ENCODE data around the gene TRAPPC5. TPM values are rescaled to one million over a fixed set of nuclear protein-coding genes. Genes with fewer than 3 reads are reported as not detected.

TRAPPC5 gene
- total RNA-seq, 1 donor from 2014 or later, result 110 TPM

GRCh38 chr19:7676376-7676775 lies 4.3 kb upstream of the TRAPPC5 start:
- H3K9me3 Mint-ChIP-seq (ENCODE audit: unreplicated experiment), result peaks cover 9% of the 10 kb centered on the region
- Histone ChIP-seq H3K9me3 (ENCODE audit: insufficient read depth, low read depth, low read length) (no peaks in the 10 kb centered on the region), H3K9ac (ENCODE audit: low read length) (no peak overlapping the region), H3K27me3 (ENCODE audit: insufficient read depth, low read length) (peaks cover 5% of the 10 kb centered on the region), H3K4me1 (ENCODE audit: insufficient read depth, low read length) (no peaks in the 10 kb centered on the region), H4K20me1 (ENCODE audit: insufficient read depth, low read length) (no peaks in the 10 kb centered on the region), H3K4me3 (ENCODE audit: insufficient read depth, low read depth, low read length) (no peak overlapping the region), H3K36me3 (ENCODE audit: insufficient read depth, low read length) (no peaks in the 10 kb centered on the region), H3K27ac (ENCODE audit: low read depth, low read length) (no peak overlapping the region), H3K79me2 (ENCODE audit: insufficient read depth, low read length) (peaks cover 7% of the 10 kb centered on the region), H3K4me2 (ENCODE audit: low read length) (no peak overlapping the region), H2AFZ (ENCODE audit: low read depth, low read length) (no peak overlapping the region)
- peaks cover 60% of the 10 kb centered on the region for H3K27me3 Mint-ChIP-seq (ENCODE audit: low read depth, unreplicated experiment)
- DNase-seq (ENCODE audit: low read depth), result no peak
- no peak for FAIRE-seq
- no peak for TF ChIP-seq CTCF (IDR thresholded peaks at IDR 0.05; ENCODE audit: insufficient read depth, low read depth, low read length)
- no peak for TF ChIP-seq EZH2 (IDR thresholded peaks at IDR 0.05; ENCODE audit: insufficient read depth, low read length)
- peaks cover 2% of the 10 kb centered on the region for H3K36me3 Mint-ChIP-seq (ENCODE audit: low read depth, unreplicated experiment)
- no peaks in the 10 kb centered on the region for H3K4me1 Mint-ChIP-seq (ENCODE audit: low read depth, unreplicated experiment)
- no peak overlapping the region for H3K27ac Mint-ChIP-seq (ENCODE audit: unreplicated experiment)
- no peak overlapping the region for H3K4me3 Mint-ChIP-seq (ENCODE audit: unreplicated experiment)

- Mint-ChIP-seq H3K36me3 (ENCODE audit: low read depth, unreplicated experiment) (peaks cover 2% of the 10 kb centered on the region), H3K4me1 (ENCODE audit: low read depth, unreplicated experiment) (no peaks in the 10 kb centered on the region), H3K27ac (ENCODE audit: unreplicated experiment) (no peak within 1 kb of the TSS), H3K4me3 (ENCODE audit: unreplicated experiment) (no peak within 1 kb of the TSS), H3K27me3 (ENCODE audit: low read depth, unreplicated experiment) (peaks cover 56% of the 10 kb centered on the region), H3K9me3 (ENCODE audit: unreplicated experiment) (peaks cover 9% of the 10 kb centered on the region)
- Histone ChIP-seq H4K20me1 (ENCODE audit: insufficient read depth, low read length) (peaks cover 2% of the 10 kb centered on the region), H3K9me3 (ENCODE audit: insufficient read depth, low read depth, low read length) (no peaks in the 10 kb centered on the region), H3K36me3 (ENCODE audit: insufficient read depth, low read length) (no peaks in the 10 kb centered on the region), H3K4me2 (ENCODE audit: low read length) (no peak within 1 kb of the TSS), H3K9ac (ENCODE audit: low read length) (no peak within 1 kb of the TSS), H3K4me1 (ENCODE audit: insufficient read depth, low read length) (peaks cover 5% of the 10 kb centered on the region), H3K4me3 (ENCODE audit: insufficient read depth, low read depth, low read length) (no peak within 1 kb of the TSS), H2AFZ (ENCODE audit: low read depth, low read length) (no peak within 1 kb of the TSS), H3K79me2 (ENCODE audit: insufficient read depth, low read length) (peaks cover 12% of the 10 kb centered on the region), H3K27me3 (ENCODE audit: insufficient read depth, low read length) (peaks cover 5% of the 10 kb centered on the region), H3K27ac (ENCODE audit: low read depth, low read length) (no peak within 1 kb of the TSS)
- TF ChIP-seq CTCF (IDR thresholded peaks at IDR 0.05; ENCODE audit: insufficient read depth, low read depth, low read length) (no peak), EZH2 (IDR thresholded peaks at IDR 0.05; ENCODE audit: insufficient read depth, low read length) (no peak)
- DNase-seq (ENCODE audit: low read depth) (no peak), FAIRE-seq (no peak)
Measured at GRCh38 chr19:7676854-7677253, 3.8 kb upstream of the TRAPPC5 start, which contains the start of gene MCEMP1. TSS of gene MCEMP1 (plus strand) at chr19:7677090. CDS start at chr19:7677121, 31 bp downstream.

GRCh38 chr19:7677669-7678311 lies 2.8 kb upstream of the TRAPPC5 start:
- no peak overlapping the region for H3K4me3 ChIP-seq (ENCODE audit: insufficient read depth, low read depth, low read length)
- Mint-ChIP-seq H3K27me3 (ENCODE audit: low read depth, unreplicated experiment) (peaks cover 47% of the 10 kb centered on the region), H3K27ac (ENCODE audit: unreplicated experiment) (no peak overlapping the region), H3K4me1 (ENCODE audit: low read depth, unreplicated experiment) (no peaks in the 10 kb centered on the region), H3K9me3 (ENCODE audit: unreplicated experiment) (peaks cover 6% of the 10 kb centered on the region), H3K4me3 (ENCODE audit: unreplicated experiment) (no peak overlapping the region), H3K36me3 (ENCODE audit: low read depth, unreplicated experiment) (peaks cover 1% of the 10 kb centered on the region)
- FAIRE-seq (no peak), DNase-seq (ENCODE audit: low read depth) (no peak)
- no peak overlapping the region for H3K27ac ChIP-seq (ENCODE audit: low read depth, low read length)
- H2AFZ ChIP-seq (ENCODE audit: low read depth, low read length), result no peak overlapping the region
- H3K27me3 ChIP-seq (ENCODE audit: insufficient read depth, low read length), result peaks cover 5% of the 10 kb centered on the region
- H3K9ac ChIP-seq (ENCODE audit: low read length), result no peak overlapping the region
- no peak overlapping the region for H3K4me2 ChIP-seq (ENCODE audit: low read length)
- H3K4me1 ChIP-seq (ENCODE audit: insufficient read depth, low read length), result peaks cover 8% of the 10 kb centered on the region
- H4K20me1 ChIP-seq (ENCODE audit: insufficient read depth, low read length), result peaks cover 11% of the 10 kb centered on the region
- H3K79me2 ChIP-seq (ENCODE audit: insufficient read depth, low read length), result peaks cover 13% of the 10 kb centered on the region
- no peaks in the 10 kb centered on the region for H3K9me3 ChIP-seq (ENCODE audit: insufficient read depth, low read depth, low read length)
- TF ChIP-seq EZH2 (IDR thresholded peaks at IDR 0.05; ENCODE audit: insufficient read depth, low read length) (no peak), CTCF (IDR thresholded peaks at IDR 0.05; ENCODE audit: insufficient read depth, low read depth, low read length) (no peak)
- H3K36me3 ChIP-seq (ENCODE audit: insufficient read depth, low read length), result no peaks in the 10 kb centered on the region
